Skeletal muscle tissue (tissue), 4 donors: ENCODE measurements around the gene RASD1. TPM values are rescaled to one million over a fixed set of nuclear protein-coding genes. Genes with fewer than 3 reads are reported as not detected.
A peak's percentile ranks its signal among the peaks of the same experiment; 100 is the strongest.

Source experiments
- H3K27ac ChIP-seq: one replicate; pipeline ENCODE4 v1.7.0; 2013; ENCODE audit warnings: mild to moderate bottlenecking, low read depth, low read length, inconsistent platforms
- H3K27me3 ChIP-seq, 3 donors: one replicate each; pipeline ENCODE4 v1.7.0; 2013; ENCODE audit warnings: low read length in 3 of 3; ENCODE audit not compliant: control insufficient read depth in 3 of 3, insufficient read depth in 3 of 3
- H3K36me3 ChIP-seq, 3 donors: one replicate each; pipeline ENCODE4 v1.7.0; 2013; ENCODE audit warnings: low read length in 3 of 3; ENCODE audit not compliant: control insufficient read depth in 3 of 3, insufficient read depth in 3 of 3
- H3K4me1 ChIP-seq, 3 donors: one replicate each; pipeline ENCODE4 v1.7.0; 2013; ENCODE audit warnings: low read length in 3 of 3, mild to moderate bottlenecking in 3 of 3; ENCODE audit not compliant: control insufficient read depth in 3 of 3, insufficient read depth in 3 of 3
- H3K4me3 ChIP-seq, 3 donors: one replicate each; pipeline ENCODE4 v1.7.0; 2013; ENCODE audit warnings: low read length in 3 of 3
- H3K9ac ChIP-seq, 3 donors: one replicate each; pipeline ENCODE4 v1.7.0; 2013; ENCODE audit warnings: low read length in 3 of 3, mild to moderate bottlenecking in 3 of 3, moderate library complexity in 2 of 3, low read depth in 1 of 3
- H3K9me3 ChIP-seq, 3 donors: one replicate each; pipeline ENCODE4 v1.7.0; 2013; ENCODE audit warnings: low read length in 3 of 3; ENCODE audit not compliant: control insufficient read depth in 3 of 3
- total RNA-seq: library from RNA; depleted of rRNA; stranded (reverse); fragments of >200 nt; gene quantifications from one replicate; pipeline ENCODE4 v1.2.3, GENCODE V29; 2014
- donor health status: Osteomylitis.

The RASD1 gene
- total RNA-seq, 1 donor from 2014 or later, result 4.2 TPM

GRCh38 chr17:17511881-17512858 is 16.0 kb upstream of the RASD1 start:
- H3K36me3 ChIP-seq, result no peaks in the 10 kb centered on the region
- peaks cover 11 to 36% (median 18%) of the 10 kb centered on the region in 3 donors for H3K4me1 ChIP-seq
- peak overlapping the region in 2 of 3 donors; percentile 33 to 54 for H3K9ac ChIP-seq
- peak overlapping the region; percentile 30 for H3K27ac ChIP-seq
- no peak overlapping the region for H3K4me3 ChIP-seq
- no peaks in the 10 kb centered on the region for H3K27me3 ChIP-seq
- H3K9me3 ChIP-seq, result no peaks in the 10 kb centered on the region

GRCh38 chr17:17511293-17511741 is 15.1 kb upstream of the RASD1 start:
- Histone ChIP-seq H3K9ac (no peak overlapping the region), H3K9me3 (no peaks in the 10 kb centered on the region), H3K27ac (no peak overlapping the region), H3K4me1 (peaks cover 19 to 44% (median 25%) of the 10 kb centered on the region in 3 donors), H3K36me3 (no peaks in the 10 kb centered on the region), H3K27me3 (no peaks in the 10 kb centered on the region), H3K4me3 (no peak overlapping the region)

GRCh38 chr17:17510456-17511292 is 14.5 kb upstream of the RASD1 start:
- H3K36me3 ChIP-seq, result no peaks in the 10 kb centered on the region
- peaks cover 19 to 48% (median 25%) of the 10 kb centered on the region in 3 donors for H3K4me1 ChIP-seq
- no peaks in the 10 kb centered on the region for H3K9me3 ChIP-seq
- no peak overlapping the region for H3K27ac ChIP-seq
- H3K4me3 ChIP-seq, result no peak overlapping the region
- H3K9ac ChIP-seq, result no peak overlapping the region
- no peaks in the 10 kb centered on the region for H3K27me3 ChIP-seq

- Histone ChIP-seq H3K4me3 (no peak overlapping the region), H3K9ac (no peak overlapping the region), H3K9me3 (no peaks in the 10 kb centered on the region), H3K4me1 (peaks cover 19 to 48% (median 24%) of the 10 kb centered on the region in 3 donors), H3K27ac (no peak overlapping the region), H3K27me3 (no peaks in the 10 kb centered on the region), H3K36me3 (no peaks in the 10 kb centered on the region)
Measured at GRCh38 chr17:17509601-17510425, 13.6 kb upstream of the RASD1 start.

GRCh38 chr17:17508646-17509591 is 12.7 kb upstream of the RASD1 start:
- Histone ChIP-seq H3K9me3 (no peaks in the 10 kb centered on the region), H3K27me3 (no peaks in the 10 kb centered on the region), H3K4me3 (no peak overlapping the region), H3K27ac (no peak overlapping the region), H3K4me1 (peaks cover 19 to 48% (median 24%) of the 10 kb centered on the region in 3 donors), H3K9ac (peak overlapping the region in 1 of 3 donors; percentile 25), H3K36me3 (no peaks in the 10 kb centered on the region)

GRCh38 chr17:17508019-17508535 is 11.9 kb upstream of the RASD1 start:
- Histone ChIP-seq H3K4me3 (no peak overlapping the region), H3K9me3 (no peaks in the 10 kb centered on the region), H3K27ac (no peak overlapping the region), H3K9ac (peak overlapping the region in 1 of 3 donors; percentile 25), H3K27me3 (no peaks in the 10 kb centered on the region), H3K36me3 (no peaks in the 10 kb centered on the region), H3K4me1 (peaks cover 24 to 53% (median 27%) of the 10 kb centered on the region in 3 donors)

GRCh38 chr17:17507465-17508011 is 11.3 kb upstream of the RASD1 start:
- H3K27ac ChIP-seq, result peak overlapping the region; percentile 86
- H3K4me1 ChIP-seq, result peaks cover 24 to 48% (median 27%) of the 10 kb centered on the region in 3 donors

GRCh38 chr17:17506893-17507464 is 10.8 kb upstream of the RASD1 start:
- Histone ChIP-seq H3K4me1 (peaks cover 20 to 43% (median 22%) of the 10 kb centered on the region in 3 donors), H3K27ac (peak overlapping the region; percentile 86)

More at GRCh38 chr17:17507465-17508011, 11.3 kb upstream of the RASD1 start:
- Histone ChIP-seq H3K9ac (peak overlapping the region; percentile 10 to 72 (median 53)), H3K4me3 (no peak overlapping the region), H3K9me3 (no peaks in the 10 kb centered on the region), H3K36me3 (no peaks in the 10 kb centered on the region), H3K27me3 (no peaks in the 10 kb centered on the region)

More at GRCh38 chr17:17506893-17507464, 10.8 kb upstream of the RASD1 start:
- Histone ChIP-seq H3K9ac (peak overlapping the region; percentile 20 to 72 (median 53)), H3K27me3 (no peaks in the 10 kb centered on the region), H3K36me3 (no peaks in the 10 kb centered on the region), H3K4me3 (no peak overlapping the region), H3K9me3 (no peaks in the 10 kb centered on the region)
